Measurements from ENCODE around the gene EFNA2. TPM values are rescaled to one million over a fixed set of nuclear protein-coding genes. Genes with fewer than 3 reads are reported as not detected.

Gene EFNA2
- polyA plus RNA-seq, 1 of the 3 experiments (the other 2 are of a cell fraction) = 1.1 TPM

GRCh38 chr19:1279782-1280341 lies 5.8 kb upstream of the EFNA2 start (continued):
- no peak for TF ChIP-seq NRF1 (IDR thresholded peaks at IDR 0.05; ENCODE audit: low read depth, low read length)
- TF ChIP-seq GATA2 (CRISPR knock-in tag; IDR thresholded peaks at IDR 0.05) = no peak
- TF ChIP-seq RFX5 (IDR thresholded peaks at IDR 0.05; ENCODE audit: low read length) = no peak
- TF ChIP-seq USF2 (IDR thresholded peaks at IDR 0.05; ENCODE audit: borderline replicate concordance, low read depth, low read length) = no peak
- 0 out of 2 replicates have a peak, but pooled peaks have one; percentile 30 for TF ChIP-seq RCOR1 (IDR thresholded peaks at IDR 0.05; ENCODE audit: low read length)
- TF ChIP-seq RXRA (IDR thresholded peaks at IDR 0.05; ENCODE audit: borderline replicate concordance, low read depth) = no peak
- 0 out of 2 replicates have a peak, but pooled peaks have one; percentile 20 for TF ChIP-seq PBX3 (IDR thresholded peaks at IDR 0.05)
- no peak for TF ChIP-seq TEAD4 (IDR thresholded peaks at IDR 0.05; ENCODE audit: borderline replicate concordance, insufficient read depth)

GRCh38 chr19:1280636-1281568 lies 4.8 kb upstream of the EFNA2 start:
- no peak overlapping the region for H3K9ac ChIP-seq
- ChIA-PET POLR2A (interaction anchor here (0.7 kb wide), 1 partner anchor 9 kb away, joined by 3 read pairs; no protein-coding TSS in a partner anchor), CTCF (interaction anchor here (1.0 to 3.5 kb wide), 12 partner anchors 13 to 210 kb away, joined by 3 to 26 read pairs (median 8); partner anchors contain the start of genes CIRBP and REEP6)
- no peak overlapping the region for H2AFZ ChIP-seq (ENCODE audit: low read depth)
- H3K9me2 ChIP-seq = no peaks in the 10 kb centered on the region
- peaks cover 5% of the 10 kb centered on the region for H4K20me1 ChIP-seq (ENCODE audit: insufficient read depth)
- no peak overlapping the region for H3K27ac ChIP-seq (ENCODE audit: low read depth in 2 of 2, low read length in 1 of 2)
- H3K27me3 ChIP-seq (ENCODE audit: insufficient read depth) = no peaks in the 10 kb centered on the region
- H3K4me2 ChIP-seq = no peak overlapping the region
- TF ChIP-seq FOSL2 (IDR thresholded peaks at IDR 0.05; ENCODE audit: borderline replicate concordance, low read depth) (no peak), NFIC (IDR thresholded peaks at IDR 0.05; ENCODE audit: borderline replicate concordance) (no peak), USF2 (IDR thresholded peaks at IDR 0.05; ENCODE audit: borderline replicate concordance, low read depth, low read length) (no peak)
- WGBS (ENCODE audit: low lambda C conversion rate) = 98% methylated on average over 27 of the region's 53 CpGs
- no peak overlapping the region for H3K4me3 ChIP-seq (ENCODE audit: low read depth in 2 of 2, low read length in 1 of 2)
- H3K4me1 ChIP-seq (ENCODE audit: control insufficient read depth in 1 of 2, insufficient read depth in 2 of 2, low read depth in 1 of 2, low read length in 1 of 2) = peaks cover 4 to 9% of the 10 kb centered on the region in 2 experiments; a peak in 1 of 4 replicates
- peaks cover 6 to 17% of the 10 kb centered on the region in 2 experiments for H3K36me3 ChIP-seq (replicated peaks in 1 of 2; ENCODE audit: control insufficient read depth in 1 of 2, insufficient read depth in 2 of 2, low read length in 1 of 2)
- no peak for DNase-seq
- no peaks in the 10 kb centered on the region for H3K9me3 ChIP-seq
- H3K79me2 ChIP-seq (ENCODE audit: insufficient read depth) = peaks cover 17% of the 10 kb centered on the region
- peaks cover 27% of the 10 kb centered on the region for H3F3A ChIP-seq (replicated peaks; ENCODE audit: insufficient read depth)

Data from SK-N-SH (cell line).